IMR-90 (cell line): ENCODE measurements around the gene DCN. TPM values are rescaled to one million over a fixed set of nuclear protein-coding genes. Genes with fewer than 3 reads are reported as not detected.

Source experiments
- ATAC-seq: fragments of 200-7000 bp; cut with Tn5 transposase; 2 replicates; pipeline ENCODE4 v1.9.1; 2020; ENCODE audit warnings: low read depth, mild to moderate bottlenecking, moderate library complexity
- BruUV-seq: library from RNA; stranded (reverse); fragments of 400-500 nt; replicated peaks from 2 replicates; lab custom pipeline; 2021; lab: Mats Ljungman, UMichigan
- CTCF ChIA-PET: fragments of 300-600 bp; formaldehyde crosslinking; extraction: SDS; loops from one replicate; lab custom pipeline; 2021; ENCODE audit warnings: antibody characterized with exemption; lab: Yijun Ruan, JAX
- POLR2A ChIA-PET: fragments of 300-600 bp; sonication (Branson Sonifier 250); formaldehyde crosslinking; loops from one replicate; lab custom pipeline; 2022; ENCODE audit warnings: antibody characterized with exemption; ENCODE audit not compliant: unreplicated experiment; lab: Charles Lee
- DNase-seq: peaks from one replicate; pipeline ENCODE4 v3.0.0; 2013
- H2AFZ ChIP-seq: replicated peaks from 2 replicates; pipeline ENCODE3; 2013; ENCODE audit warnings: low read length, mild to moderate bottlenecking; ENCODE audit not compliant: poor library complexity
- H2AK5ac ChIP-seq: 2 replicates; pipeline ENCODE4 v1.6.1; 2013; ENCODE audit warnings: low read depth, low read length, inconsistent platforms
- H2AK9ac ChIP-seq: replicated peaks from 2 replicates; pipeline ENCODE3; 2013; ENCODE audit warnings: mild to moderate bottlenecking, low read depth, low read length, moderate library complexity; ENCODE audit not compliant: poor library complexity
- H2BK120ac ChIP-seq: 2 replicates; pipeline ENCODE4 v1.6.1; 2013; ENCODE audit warnings: low read depth, low read length, inconsistent platforms
- H2BK15ac ChIP-seq: 3 replicates; pipeline ENCODE4 v1.6.1; 2013; ENCODE audit warnings: low read depth, low read length, inconsistent platforms
- H2BK20ac ChIP-seq: 2 replicates; pipeline ENCODE4 v1.6.1; 2013; ENCODE audit warnings: low read depth, mild to moderate bottlenecking, inconsistent platforms, low read length, moderate library complexity
- H2BK5ac ChIP-seq: 2 replicates; pipeline ENCODE4 v1.6.1; 2013; ENCODE audit warnings: mild to moderate bottlenecking, low read depth, low read length, inconsistent platforms; ENCODE audit not compliant: poor library complexity, severe bottlenecking
- H3K14ac ChIP-seq: replicated peaks from 2 replicates; pipeline ENCODE4 v1.6.1; 2013; ENCODE audit warnings: low read depth, low read length, inconsistent platforms
- H3K18ac ChIP-seq: 2 replicates; pipeline ENCODE4 v1.6.1; 2013; ENCODE audit warnings: low read depth, low read length, control low read depth
- H3K23ac ChIP-seq: 2 replicates; pipeline ENCODE4 v1.6.1; 2013; ENCODE audit warnings: low read depth, low read length, inconsistent platforms
- H3K27ac ChIP-seq: 2 replicates; pipeline ENCODE4 v1.5.1; 2013; ENCODE audit warnings: mild to moderate bottlenecking, control low read depth, low read length; ENCODE audit not compliant: insufficient read depth
- H3K27me3 ChIP-seq: 2 replicates; pipeline ENCODE4 v1.6.1; 2013; ENCODE audit warnings: low read length; ENCODE audit not compliant: control insufficient read depth, insufficient read depth
- H3K36me3 ChIP-seq: 2 replicates; pipeline ENCODE4 v1.6.1; 2013; ENCODE audit warnings: low read length, mixed read lengths; ENCODE audit not compliant: control insufficient read depth, insufficient read depth
- H3K4ac ChIP-seq: 2 replicates; pipeline ENCODE4 v1.6.1; 2013; ENCODE audit warnings: low read depth, low read length, inconsistent platforms
- H3K4me1 ChIP-seq: 2 replicates; pipeline ENCODE4 v1.6.1; 2013; ENCODE audit warnings: low read length, mixed read lengths; ENCODE audit not compliant: control insufficient read depth, insufficient read depth
- H3K4me2 ChIP-seq: 2 replicates; pipeline ENCODE4 v1.6.1; 2013; ENCODE audit warnings: low read depth, mild to moderate bottlenecking, control low read depth, low read length, moderate library complexity
- H3K4me3 ChIP-seq: 2 replicates; pipeline ENCODE4 v1.5.1; 2013; ENCODE audit warnings: low read depth, mild to moderate bottlenecking, control low read depth, low read length, moderate library complexity; ENCODE audit not compliant: insufficient read depth
- H3K56ac ChIP-seq: 2 replicates; pipeline ENCODE4 v1.6.1; 2013; ENCODE audit warnings: low read length, inconsistent platforms; ENCODE audit not compliant: insufficient read depth; ENCODE audit errors: extremely low read depth
- H3K79me1 ChIP-seq, 2 experiments: 2 replicates each; pipeline ENCODE4 v1.6.1; 2013; ENCODE audit warnings: low read length in 2 of 2, inconsistent platforms in 1 of 2, low read depth in 1 of 2
- H3K9ac ChIP-seq: 2 replicates; pipeline ENCODE4 v1.6.1; 2013; ENCODE audit warnings: low read depth, low read length, control low read depth
- H3K9me1 ChIP-seq: 2 replicates; pipeline ENCODE4 v1.6.1; 2013; ENCODE audit warnings: low read length, inconsistent platforms; ENCODE audit not compliant: insufficient read depth
- H3K9me3 ChIP-seq: 2 replicates; pipeline ENCODE4 v1.6.1; 2013; ENCODE audit warnings: low read length; ENCODE audit not compliant: control insufficient read depth, insufficient read depth
- H4K20me1 ChIP-seq: 2 replicates; pipeline ENCODE4 v1.6.1; 2013; ENCODE audit warnings: low read length, inconsistent platforms; ENCODE audit not compliant: insufficient read depth
- H4K5ac ChIP-seq: 2 replicates; pipeline ENCODE4 v1.6.1; 2013; ENCODE audit warnings: mild to moderate bottlenecking, low read depth, low read length, control low read depth
- H4K8ac ChIP-seq, 2 experiments: 2 replicates each; pipeline ENCODE4 v1.6.1; 2013; ENCODE audit warnings: low read depth in 2 of 2, low read length in 2 of 2, control low read depth in 1 of 2, inconsistent platforms in 1 of 2
- H4K91ac ChIP-seq: 2 replicates; pipeline ENCODE4 v1.6.1; 2013; ENCODE audit warnings: low read depth, low read length, inconsistent platforms; ENCODE audit not compliant: insufficient read depth
- BHLHE40 ChIP-seq: fragments of 150-350 bp; IDR thresholded peaks from 2 replicates; pipeline ENCODE4 v1.6.1; 2016; ENCODE audit warnings: mild to moderate bottlenecking, low read depth, low read length
- CEBPB ChIP-seq: IDR thresholded peaks from 2 replicates; pipeline ENCODE4 v1.6.1; 2012; ENCODE audit warnings: low read depth, low read length, improper control_type of control experiment
- CHD1 ChIP-seq: IDR thresholded peaks from 2 replicates; pipeline ENCODE4 v1.6.1; 2012; ENCODE audit warnings: low read depth, low read length, improper control_type of control experiment
- CTCF ChIP-seq: conservative IDR thresholded peaks from 2 replicates; pipeline ENCODE4 v1.5.1; 2012; ENCODE audit warnings: mild to moderate bottlenecking, low read depth, low read length, improper control_type of control experiment
- ELK1 ChIP-seq: fragments of 150-350 bp; IDR thresholded peaks from 2 replicates; pipeline ENCODE4 v1.6.1; 2016; ENCODE audit warnings: low read depth, mild to moderate bottlenecking, low read length, moderate library complexity, borderline replicate concordance
- FOS ChIP-seq: fragments of 150-350 bp; IDR thresholded peaks from 2 replicates; pipeline ENCODE4 v1.6.1; 2016; ENCODE audit warnings: low read depth, low read length
- MAFK ChIP-seq: IDR thresholded peaks from 2 replicates; pipeline ENCODE4 v1.6.1; 2012; ENCODE audit warnings: low read depth, low read length, improper control_type of control experiment
- MAZ ChIP-seq: IDR thresholded peaks from 2 replicates; pipeline ENCODE4 v1.6.1; 2012; ENCODE audit warnings: low read depth, mild to moderate bottlenecking, low read length, improper control_type of control experiment, moderate library complexity, borderline replicate concordance
- NFE2L2 ChIP-seq: fragments of 150-350 bp; IDR thresholded peaks from 2 replicates; pipeline ENCODE4 v1.6.1; 2016; ENCODE audit warnings: low read depth, mild to moderate bottlenecking, low read length
- POLR2A ChIP-seq: IDR thresholded peaks from 2 replicates; pipeline ENCODE4 v1.6.1; 2012; ENCODE audit warnings: mild to moderate bottlenecking, low read depth, low read length
- RAD21 ChIP-seq: IDR thresholded peaks from 2 replicates; pipeline ENCODE4 v1.6.1; 2012; ENCODE audit warnings: low read length, improper control_type of control experiment
- RCOR1 ChIP-seq: IDR thresholded peaks from 2 replicates; pipeline ENCODE4 v1.6.1; 2012; ENCODE audit warnings: mild to moderate bottlenecking, low read length, improper control_type of control experiment; ENCODE audit not compliant: insufficient replicate concordance
- RFX5 ChIP-seq: IDR thresholded peaks from 2 replicates; pipeline ENCODE4 v1.8.0; 2012; ENCODE audit warnings: low read depth, mild to moderate bottlenecking, low read length, moderate library complexity
- SMC3 ChIP-seq: fragments of 150-350 bp; IDR thresholded peaks from 2 replicates; pipeline ENCODE4 v1.6.1; 2016; ENCODE audit warnings: low read depth, mild to moderate bottlenecking, antibody characterized with exemption, low read length, moderate library complexity
- USF2 ChIP-seq: fragments of 150-350 bp; IDR thresholded peaks from 2 replicates; pipeline ENCODE4 v1.6.1; 2017; ENCODE audit warnings: mild to moderate bottlenecking, antibody characterized with exemption, low read length, low read depth
- WGBS, 2 experiments: methylation state at CpG; one replicate each; pipeline versions ENCODE4 v1.1.5 to v1.1.7; 2013; ENCODE audit warnings: missing lambda C conversion rate in 2 of 2; ENCODE audit not compliant: insufficient read length in 1 of 2; ENCODE audit errors: extremely low coverage in 2 of 2; 5-methylcytosine and 5-hydroxymethylcytosine counted together
- dilution Hi-C: fragments of 300-500 bp; cut with HindIII; formaldehyde crosslinking; loops from one replicate; pipeline ENCODE4 v1.14.3; 2018; ENCODE audit warnings: low sequenced_read_pairs; ENCODE audit not compliant: unreplicated experiment
- in situ Hi-C: fragments of 300-500 bp; cut with MboI; formaldehyde crosslinking; loops from 3 replicates; pipeline ENCODE4 v1.14.3; 2019; ENCODE audit warnings: low sequenced_read_pairs, inconsistent platforms, mixed read lengths
- intact Hi-C: fragments of 100-400 bp; cut with micrococcal nuclease; formaldehyde crosslinking; loops from 2 replicates; pipeline ENCODE4 v1.10.0; 2022
- polyA plus RNA-seq, 3 experiments: library from polyadenylated mRNA; depleted of rRNA; stranded (reverse); fragments of >200 nt; gene quantifications; 2 replicates each; pipeline ENCODE4 v1.2.3, GENCODE V29; 2012; ENCODE audit warnings: low replicate concordance in 1 of 3
- total RNA-seq: library from RNA; depleted of rRNA; stranded (reverse); fragments of >200 nt; gene quantifications from 2 replicates; pipeline ENCODE4 v1.2.3, GENCODE V29; 2012

The DCN gene
- total and polyA plus RNA-seq, 2 of the 4 experiments (the other 2 are of a cell fraction): 241 to 965 TPM

GRCh38 chr12:91129662-91130362, 52.8 kb downstream of the DCN start:
- TF ChIP-seq FOS: no peak
- no peak for TF ChIP-seq SMC3
- TF ChIP-seq ELK1: no peak
- no peak for TF ChIP-seq USF2
- TF ChIP-seq MAZ: no peak
- TF ChIP-seq POLR2A: no peak
- TF ChIP-seq NFE2L2: no peak
- no peak for TF ChIP-seq RFX5
- TF ChIP-seq CTCF: no peak
- no peak for TF ChIP-seq CEBPB
- no peak for TF ChIP-seq CHD1
- TF ChIP-seq RCOR1: no peak
- no peak for TF ChIP-seq BHLHE40
- TF ChIP-seq MAFK: no peak
- TF ChIP-seq RAD21: no peak
- H2BK120ac ChIP-seq: peak overlapping the region; percentile 59
- peak overlapping the region; percentile 96; the same call in 2 of the 3 replicates for H2BK15ac ChIP-seq
- no peak overlapping the region for H3K4me2 ChIP-seq
- dilution Hi-C loops (no loop called here), intact Hi-C loops (no loop called here), in situ Hi-C loops (no loop called here)
- ATAC-seq (no peak), DNase-seq (no peak)
- H3K9me3 ChIP-seq: no peaks in the 10 kb centered on the region; the same call in 1 of the 2 replicates
- H4K8ac ChIP-seq: peak overlapping the region in 1 of 2 experiments; percentile 32; a peak in 1 of 4 replicates
- H2AK9ac ChIP-seq: no peak overlapping the region
- peak overlapping the region; percentile 7; the same call in 1 of the 2 replicates for H3K18ac ChIP-seq
- H3K36me3 ChIP-seq: no peaks in the 10 kb centered on the region
- POLR2A ChIA-PET: no interaction called here
- no peak overlapping the region; the same call in 1 of the 2 replicates for H4K5ac ChIP-seq
- no peak overlapping the region for H3K27ac ChIP-seq
- peak overlapping the region; percentile 52; the same call in 1 of the 2 replicates for H3K4ac ChIP-seq
- CTCF ChIA-PET: no interaction called here
- peak overlapping the region; percentile 7; the same call in 1 of the 2 replicates for H3K23ac ChIP-seq
- no peak overlapping the region for H4K91ac ChIP-seq
- H3K9me1 ChIP-seq: peaks cover 2% of the 10 kb centered on the region; the same call in 1 of the 2 replicates
- no CpG with 5 or more reads among the region's 2 CpGs for WGBS, 2 experiments
- BruUV-seq: no TSS peak
- peak overlapping the region; percentile 67; the same call in 1 of the 2 replicates for H3K14ac ChIP-seq
- peak overlapping the region; percentile 29 for H2BK5ac ChIP-seq
- no peaks in the 10 kb centered on the region for H3K79me1 ChIP-seq
- H4K20me1 ChIP-seq: no peaks in the 10 kb centered on the region
- peaks cover 7% of the 10 kb centered on the region for H3K4me1 ChIP-seq
- H2BK20ac ChIP-seq: peak overlapping the region; percentile 58
- H2AFZ ChIP-seq: no peak overlapping the region
- no peak overlapping the region for H3K56ac ChIP-seq
- H3K27me3 ChIP-seq: no peaks in the 10 kb centered on the region
- H3K9ac ChIP-seq: no peak overlapping the region
- H2AK5ac ChIP-seq: peak overlapping the region; percentile 86; the same call in 1 of the 2 replicates
- H3K4me3 ChIP-seq: no peak overlapping the region
